ENCODE measurements around the gene COQ8B. TPM values are rescaled to one million over a fixed set of nuclear protein-coding genes. Genes with fewer than 3 reads are reported as not detected.
"Not testable (repeated sequence)": the region's sequence is repeated elsewhere in the genome, so short reads cannot be mapped to it uniquely, and the experiment has no call there.

Gene COQ8B
- total and polyA plus RNA-seq, 5 donors from 2014 or later = 10.6 to 32.4 (median 14.7) TPM

- H3K4me1 Mint-ChIP-seq; H3K36me3 ChIP-seq (ENCODE audit: control insufficient read depth, insufficient read depth, low read length); H3K27ac Mint-ChIP-seq; H3K4me1 ChIP-seq (ENCODE audit: control insufficient read depth, insufficient read depth, low read length, poor library complexity, severe bottlenecking); H3K9me3 Mint-ChIP-seq; H3K9me3 ChIP-seq (ENCODE audit: control insufficient read depth in 2 of 2, low read length in 2 of 2); ATAC-seq (ENCODE audit: low read depth in 2 of 2); H3K4me3 ChIP-seq (ENCODE audit: low read depth, low read length); H3K27ac ChIP-seq (ENCODE audit: insufficient read depth, low read length, poor library complexity, severe bottlenecking); H3K36me3 Mint-ChIP-seq; H3K4me3 Mint-ChIP-seq; DNase-seq; H3K27me3 ChIP-seq (ENCODE audit: control insufficient read depth, insufficient read depth, low read length): not testable (repeated sequence)
- H3K27me3 Mint-ChIP-seq = peaks cover 18% of the 10 kb centered on the region
Measured at GRCh38 chr19:40655684-40656083, 61.0 kb downstream of the COQ8B start.

- H3K27ac Mint-ChIP-seq, H3K9me3 Mint-ChIP-seq: not testable (repeated sequence)
- peak overlapping the region in 1 of 4 donors; percentile 74 for H3K4me3 Mint-ChIP-seq
Measured at GRCh38 chr19:40652303-40652702, 64.4 kb downstream of the COQ8B start.

GRCh38 chr19:40650749-40651305 lies 65.9 kb downstream of the COQ8B start:
- H3K27me3 Mint-ChIP-seq = peaks cover 6% of the 10 kb centered on the region
- no peak overlapping the region for H3K4me3 ChIP-seq (ENCODE audit: low read depth, low read length)
- no peaks in the 10 kb centered on the region for H3K4me1 ChIP-seq (ENCODE audit: control insufficient read depth, insufficient read depth, low read length, poor library complexity, severe bottlenecking)
- DNase-seq (no peak), ATAC-seq (ENCODE audit: low read depth in 2 of 2) (no peak)
- H3K4me1 Mint-ChIP-seq = peaks cover 0 to 3% (median 3%) of the 10 kb centered on the region in 4 donors
- no peak overlapping the region for H3K27ac ChIP-seq (ENCODE audit: insufficient read depth, low read length, poor library complexity, severe bottlenecking)
- H3K9me3 ChIP-seq (ENCODE audit: control insufficient read depth in 2 of 2, low read length in 2 of 2) = no peaks in the 10 kb centered on the region
- no peaks in the 10 kb centered on the region for H3K36me3 ChIP-seq (ENCODE audit: control insufficient read depth, insufficient read depth, low read length)
- peak overlapping the region in 1 of 4 donors; percentile 33 for H3K4me3 Mint-ChIP-seq
- no peaks in the 10 kb centered on the region for H3K27me3 ChIP-seq (ENCODE audit: control insufficient read depth, insufficient read depth, low read length)
- H3K27ac Mint-ChIP-seq = no peak overlapping the region
- H3K36me3 Mint-ChIP-seq = no peaks in the 10 kb centered on the region
- H3K9me3 Mint-ChIP-seq = no peaks in the 10 kb centered on the region

More at GRCh38 chr19:40652303-40652702, 64.4 kb downstream of the COQ8B start:
- not testable (repeated sequence) for H3K36me3 ChIP-seq (ENCODE audit: control insufficient read depth, insufficient read depth, low read length); DNase-seq; H3K27ac ChIP-seq (ENCODE audit: insufficient read depth, low read length, poor library complexity, severe bottlenecking); ATAC-seq (ENCODE audit: low read depth in 2 of 2); H3K4me1 Mint-ChIP-seq; H3K27me3 Mint-ChIP-seq; H3K27me3 ChIP-seq (ENCODE audit: control insufficient read depth, insufficient read depth, low read length); H3K4me1 ChIP-seq (ENCODE audit: control insufficient read depth, insufficient read depth, low read length, poor library complexity, severe bottlenecking); H3K9me3 ChIP-seq (ENCODE audit: control insufficient read depth in 2 of 2, low read length in 2 of 2); H3K36me3 Mint-ChIP-seq; H3K4me3 ChIP-seq (ENCODE audit: low read depth, low read length)

DNA sequence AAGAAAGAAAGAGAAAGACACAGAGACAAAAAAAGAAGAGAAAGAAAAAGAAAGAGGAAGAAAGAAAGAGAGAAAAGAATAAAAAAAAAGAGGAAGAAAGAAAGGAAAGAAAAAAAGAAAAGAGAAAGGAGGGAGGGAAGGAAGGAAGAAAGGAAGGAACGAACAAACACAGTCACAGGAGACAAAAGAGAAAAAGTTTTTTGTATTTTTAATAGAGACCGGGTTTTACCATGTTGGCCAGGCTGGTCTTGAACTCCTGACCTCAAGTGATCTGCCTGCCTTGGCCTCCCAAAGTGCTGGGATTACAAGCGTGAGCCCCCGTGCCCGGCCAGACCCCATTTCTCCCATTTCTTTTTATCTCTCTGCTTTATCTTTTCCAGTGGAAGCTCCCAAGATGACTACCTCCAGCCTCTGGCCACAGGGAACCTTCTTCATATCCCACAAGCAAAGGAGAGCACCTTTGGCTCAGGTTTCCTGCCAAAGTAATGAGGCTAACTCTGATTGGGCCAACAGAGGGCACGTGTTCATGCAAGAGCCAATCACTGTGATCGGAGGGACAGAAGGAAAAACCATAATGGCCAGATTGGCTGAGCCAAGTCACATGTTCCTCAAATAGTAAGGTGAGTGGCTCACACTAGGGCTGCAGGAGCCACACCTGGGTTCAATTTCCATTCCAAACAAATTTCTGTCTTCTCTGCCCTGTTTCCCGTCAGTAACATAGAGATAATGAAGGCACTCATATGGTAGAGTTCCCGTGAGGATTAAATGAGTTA lies 66.6 kb downstream of the COQ8B start:
- not testable (repeated sequence) for H3K4me1 Mint-ChIP-seq; H3K27ac ChIP-seq (ENCODE audit: insufficient read depth, low read length, poor library complexity, severe bottlenecking); H3K9me3 ChIP-seq (ENCODE audit: control insufficient read depth in 2 of 2, low read length in 2 of 2); H3K36me3 Mint-ChIP-seq; DNase-seq; H3K27me3 ChIP-seq (ENCODE audit: control insufficient read depth, insufficient read depth, low read length); H3K9me3 Mint-ChIP-seq; H3K4me3 ChIP-seq (ENCODE audit: low read depth, low read length); H3K4me3 Mint-ChIP-seq; H3K4me1 ChIP-seq (ENCODE audit: control insufficient read depth, insufficient read depth, low read length, poor library complexity, severe bottlenecking); H3K36me3 ChIP-seq (ENCODE audit: control insufficient read depth, insufficient read depth, low read length); H3K27me3 Mint-ChIP-seq; ATAC-seq (ENCODE audit: low read depth in 2 of 2)
- H3K27ac Mint-ChIP-seq = peak overlapping the region in 1 of 3 donors; percentile 22

DNA sequence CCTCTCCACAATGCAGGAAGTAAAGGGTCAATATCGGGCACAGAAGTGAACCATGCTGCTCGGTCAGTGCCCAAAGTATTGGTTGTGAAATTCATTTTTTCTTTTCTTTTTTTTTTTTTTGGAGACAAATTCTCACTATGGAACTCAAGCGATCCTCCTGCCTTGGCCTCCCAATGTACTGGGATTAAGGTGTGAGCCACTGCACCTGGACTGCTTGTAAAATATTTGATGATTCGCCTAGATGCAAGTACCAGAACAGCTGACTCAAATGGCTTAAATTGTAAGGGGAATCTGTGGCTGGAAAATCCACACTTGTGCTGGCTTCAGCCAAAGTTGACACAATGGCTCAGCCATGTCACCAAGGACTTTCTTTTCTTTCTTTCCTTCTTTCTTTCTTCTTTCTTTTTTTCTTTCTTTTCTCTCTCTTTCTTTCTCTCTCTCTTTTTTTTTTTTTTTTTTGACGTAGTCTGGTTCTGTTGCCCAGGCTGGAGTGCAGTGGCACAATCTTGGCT lies 69.9 kb downstream of the COQ8B start:
- Histone ChIP-seq H3K27ac (ENCODE audit: insufficient read depth, low read length, poor library complexity, severe bottlenecking) (no peak overlapping the region), H3K9me3 (ENCODE audit: control insufficient read depth in 2 of 2, low read length in 2 of 2) (no peaks in the 10 kb centered on the region), H3K27me3 (ENCODE audit: control insufficient read depth, insufficient read depth, low read length) (no peaks in the 10 kb centered on the region), H3K4me3 (ENCODE audit: low read depth, low read length) (no peak overlapping the region), H3K4me1 (ENCODE audit: control insufficient read depth, insufficient read depth, low read length, poor library complexity, severe bottlenecking) (no peaks in the 10 kb centered on the region), H3K36me3 (ENCODE audit: control insufficient read depth, insufficient read depth, low read length) (no peaks in the 10 kb centered on the region)
- ATAC-seq (ENCODE audit: low read depth in 2 of 2) = no peak
- Mint-ChIP-seq H3K4me3 (no peak overlapping the region), H3K4me1 (peaks cover 0 to 7% (median 3%) of the 10 kb centered on the region in 4 donors), H3K27ac (no peak overlapping the region), H3K36me3 (no peaks in the 10 kb centered on the region), H3K27me3 (peaks cover 8% of the 10 kb centered on the region), H3K9me3 (no peaks in the 10 kb centered on the region)
- DNase-seq = no peak

- H3K36me3 ChIP-seq (ENCODE audit: control insufficient read depth, insufficient read depth, low read length) = no peaks in the 10 kb centered on the region
- no peaks in the 10 kb centered on the region for H3K9me3 Mint-ChIP-seq
- no peak overlapping the region for H3K27ac ChIP-seq (ENCODE audit: insufficient read depth, low read length, poor library complexity, severe bottlenecking)
- H3K4me3 Mint-ChIP-seq = no peak overlapping the region
- H3K4me3 ChIP-seq (ENCODE audit: low read depth, low read length) = no peak overlapping the region
- H3K27me3 Mint-ChIP-seq = peaks cover 13% of the 10 kb centered on the region
- no peaks in the 10 kb centered on the region for H3K36me3 Mint-ChIP-seq
- H3K4me1 ChIP-seq (ENCODE audit: control insufficient read depth, insufficient read depth, low read length, poor library complexity, severe bottlenecking) = no peaks in the 10 kb centered on the region
- ATAC-seq (ENCODE audit: low read depth in 2 of 2) (no peak), DNase-seq (no peak)
- no peaks in the 10 kb centered on the region for H3K27me3 ChIP-seq (ENCODE audit: control insufficient read depth, insufficient read depth, low read length)
- peaks cover 0 to 7% (median 4%) of the 10 kb centered on the region in 4 donors for H3K4me1 Mint-ChIP-seq
- no peaks in the 10 kb centered on the region for H3K9me3 ChIP-seq (ENCODE audit: control insufficient read depth in 2 of 2, low read length in 2 of 2)
- H3K27ac Mint-ChIP-seq = no peak overlapping the region
Measured at GRCh38 chr19:40642757-40643305, 73.9 kb downstream of the COQ8B start.

DNA sequence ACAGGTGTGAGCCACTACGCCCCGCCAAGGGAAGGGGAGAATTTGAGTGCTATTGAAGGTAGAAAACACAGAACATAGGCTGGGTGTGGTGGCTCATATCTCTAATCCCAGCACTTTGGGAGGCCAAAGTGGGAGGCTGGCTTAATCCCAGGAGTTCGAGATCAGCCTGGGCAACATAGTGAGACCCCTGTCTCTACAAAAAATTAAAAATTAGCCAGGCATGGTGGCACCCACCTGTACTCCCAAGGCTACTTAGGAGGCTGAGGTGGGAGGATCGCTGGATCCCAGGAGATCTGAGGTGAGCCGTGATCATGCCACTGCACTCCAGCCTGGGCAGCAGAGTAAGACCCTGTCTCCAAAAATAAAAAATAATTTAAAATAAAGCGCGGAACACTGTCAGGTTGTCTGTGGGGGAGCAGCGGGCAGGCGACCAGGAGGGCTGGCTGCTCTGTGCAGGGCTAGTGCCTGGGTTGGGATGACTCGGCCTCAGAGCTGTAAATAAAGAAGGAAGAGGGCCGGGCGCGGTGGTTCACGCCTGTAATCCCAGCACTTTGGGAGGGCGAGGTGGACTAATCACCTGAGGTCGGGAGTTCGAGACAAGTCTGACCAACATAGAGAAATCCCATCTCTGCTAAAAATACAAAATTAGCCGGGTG lies 74.5 kb downstream of the COQ8B start:
- no peaks in the 10 kb centered on the region for H3K4me1 ChIP-seq (ENCODE audit: control insufficient read depth, insufficient read depth, low read length, poor library complexity, severe bottlenecking)
- ATAC-seq (ENCODE audit: low read depth in 2 of 2) (no peak), DNase-seq (no peak)
- H3K4me1 Mint-ChIP-seq = peaks cover 0 to 7% (median 4%) of the 10 kb centered on the region in 4 donors
- no peaks in the 10 kb centered on the region for H3K9me3 Mint-ChIP-seq
- no peaks in the 10 kb centered on the region for H3K27me3 ChIP-seq (ENCODE audit: control insufficient read depth, insufficient read depth, low read length)
- no peaks in the 10 kb centered on the region for H3K9me3 ChIP-seq (ENCODE audit: control insufficient read depth in 2 of 2, low read length in 2 of 2)
- H3K27ac ChIP-seq (ENCODE audit: insufficient read depth, low read length, poor library complexity, severe bottlenecking) = no peak overlapping the region
- H3K4me3 ChIP-seq (ENCODE audit: low read depth, low read length) = no peak overlapping the region
- no peak overlapping the region for H3K4me3 Mint-ChIP-seq
- no peaks in the 10 kb centered on the region for H3K36me3 ChIP-seq (ENCODE audit: control insufficient read depth, insufficient read depth, low read length)
- H3K36me3 Mint-ChIP-seq = no peaks in the 10 kb centered on the region
- peaks cover 15% of the 10 kb centered on the region for H3K27me3 Mint-ChIP-seq
- no peak overlapping the region for H3K27ac Mint-ChIP-seq
